Trophoblast cell (in vitro differentiated cells and primary cell): Measurements from ENCODE around the gene NEU4.
"Not testable (repeated sequence)": the region's sequence is repeated elsewhere in the genome, so short reads cannot be mapped to it uniquely, and the experiment has no call there.

ENCODE experiments used
- DNase-seq, 2 donors: peaks; one replicate each; pipeline ENCODE4 v3.0.0-alpha.2; 2016
- H2AFZ ChIP-seq: 2 replicates; pipeline ENCODE4 v1.6.1; 2013; ENCODE audit warnings: low read length, moderate library complexity, mild to moderate bottlenecking; ENCODE audit not compliant: insufficient read depth, poor library complexity
- H2AK5ac ChIP-seq: 2 replicates; pipeline ENCODE4 v1.6.1; 2013; ENCODE audit warnings: mild to moderate bottlenecking, low read length
- H2BK120ac ChIP-seq: 2 replicates; pipeline ENCODE4 v1.6.1; 2013; ENCODE audit warnings: low read length, mild to moderate bottlenecking, moderate library complexity; ENCODE audit not compliant: insufficient read depth, poor library complexity
- H2BK12ac ChIP-seq: 2 replicates; pipeline ENCODE4 v1.6.1; 2013; ENCODE audit warnings: mild to moderate bottlenecking, low read length, moderate library complexity
- H2BK5ac ChIP-seq: 2 replicates; pipeline ENCODE4 v1.6.1; 2013; ENCODE audit warnings: low read length, low read depth, moderate library complexity, mild to moderate bottlenecking; ENCODE audit not compliant: poor library complexity
- H3K14ac ChIP-seq: 2 replicates; pipeline ENCODE4 v1.6.1; 2013; ENCODE audit warnings: mild to moderate bottlenecking, low read length
- H3K18ac ChIP-seq: 2 replicates; pipeline ENCODE4 v1.6.1; 2013; ENCODE audit warnings: mild to moderate bottlenecking, low read length
- H3K23ac ChIP-seq: 2 replicates; pipeline ENCODE4 v1.6.1; 2013; ENCODE audit warnings: low read length
- H3K27ac ChIP-seq: 2 replicates; pipeline ENCODE4 v1.5.1; 2013; ENCODE audit warnings: low read depth, mild to moderate bottlenecking, inconsistent platforms, low read length, moderate library complexity
- H3K27me3 ChIP-seq: 2 replicates; pipeline ENCODE4 v1.6.1; 2013; ENCODE audit warnings: inconsistent platforms, mild to moderate bottlenecking, low read length, moderate library complexity; ENCODE audit not compliant: insufficient read depth
- H3K36me3 ChIP-seq, 2 experiments: 1 replicate in 1 of 2; 2 replicates in 1 of 2; pipeline ENCODE4 v1.6.1; 2013; ENCODE audit warnings: low read length in 2 of 2, mild to moderate bottlenecking in 2 of 2, moderate library complexity in 1 of 2; ENCODE audit not compliant: insufficient read depth in 2 of 2, control insufficient read depth in 1 of 2
- H3K4ac ChIP-seq: 2 replicates; pipeline ENCODE4 v1.6.1; 2013; ENCODE audit warnings: low read depth, mild to moderate bottlenecking, low read length, moderate library complexity
- H3K4me1 ChIP-seq, 2 experiments: 1 replicate in 1 of 2; 2 replicates in 1 of 2; pipeline ENCODE4 v1.6.1; 2013; ENCODE audit warnings: low read length in 2 of 2, mild to moderate bottlenecking in 2 of 2, moderate library complexity in 1 of 2; ENCODE audit not compliant: insufficient read depth in 2 of 2, control insufficient read depth in 1 of 2
- H3K4me2 ChIP-seq: 2 replicates; pipeline ENCODE4 v1.6.1; 2013; ENCODE audit warnings: inconsistent platforms, mild to moderate bottlenecking, low read length, moderate library complexity
- H3K4me3 ChIP-seq: 2 replicates; pipeline ENCODE4 v1.5.1; 2013; ENCODE audit warnings: mild to moderate bottlenecking, low read depth, low read length, inconsistent platforms
- H3K79me1 ChIP-seq: one replicate; pipeline ENCODE4 v1.6.1; 2013; ENCODE audit warnings: low read length
- H3K79me2 ChIP-seq: 2 replicates; pipeline ENCODE4 v1.6.1; 2013; ENCODE audit warnings: low read length, mild to moderate bottlenecking; ENCODE audit not compliant: control insufficient read depth, insufficient read depth, poor library complexity
- H3K9ac ChIP-seq: 2 replicates; pipeline ENCODE4 v1.6.1; 2013; ENCODE audit warnings: mild to moderate bottlenecking, low read length
- H3K9me3 ChIP-seq: 2 replicates; pipeline ENCODE4 v1.6.1; 2013; ENCODE audit warnings: low read depth, mild to moderate bottlenecking, control low read depth, inconsistent platforms, low read length; ENCODE audit not compliant: insufficient read depth
- H4K12ac ChIP-seq: 2 replicates; pipeline ENCODE4 v1.6.1; 2013; ENCODE audit warnings: low read depth, mild to moderate bottlenecking, low read length, moderate library complexity
- H4K8ac ChIP-seq: 2 replicates; pipeline ENCODE4 v1.6.1; 2013; ENCODE audit warnings: low read depth, mild to moderate bottlenecking, low read length, moderate library complexity
- H4K91ac ChIP-seq: one replicate; pipeline ENCODE4 v1.6.1; 2013; ENCODE audit warnings: low read depth, mild to moderate bottlenecking, low read length, moderate library complexity
- WGBS: extraction: QIAGEN DNeasy Blood & Tissue Kit; methylation state at CpG from one replicate; pipeline ENCODE4 v1.1.7; 2013; ENCODE audit warnings: missing lambda C conversion rate; ENCODE audit not compliant: insufficient read length, insufficient coverage; ENCODE audit errors: extremely low coverage; 5-methylcytosine and 5-hydroxymethylcytosine counted together

The NEU4 gene

DNA sequence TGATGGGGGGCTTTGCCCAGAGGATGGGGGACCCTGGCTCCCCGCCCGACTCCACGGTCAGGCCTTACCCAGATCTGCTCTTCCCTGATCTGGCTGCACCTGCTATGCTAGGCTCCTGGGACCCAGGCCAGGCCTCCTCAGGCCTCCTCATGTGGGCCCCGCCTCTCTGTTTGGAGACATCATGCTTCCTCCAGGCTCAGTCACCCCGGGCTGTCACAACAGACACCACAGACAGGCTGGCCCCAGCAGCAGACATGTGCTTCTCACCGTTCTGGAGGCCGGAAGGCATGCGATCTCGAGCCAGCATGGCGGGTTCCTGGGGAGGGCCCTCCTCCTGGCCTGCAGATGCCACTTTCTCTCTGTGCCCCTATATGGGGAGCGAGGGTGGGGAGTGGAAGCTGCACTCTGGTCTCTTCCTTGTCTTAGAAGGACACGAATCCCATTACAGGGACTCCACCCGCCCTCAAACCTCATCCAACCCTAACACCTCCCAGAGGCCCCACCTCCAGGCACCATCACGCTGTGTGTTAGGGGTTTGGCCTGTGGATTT lies 10.8 kb upstream of the NEU4 start:
- no peaks in the 10 kb centered on the region for H3K79me2 ChIP-seq
- H3K14ac ChIP-seq, result no peak overlapping the region
- no peak overlapping the region for H3K4me2 ChIP-seq
- H2AFZ ChIP-seq, result no peak overlapping the region
- H4K8ac ChIP-seq, result no peak overlapping the region
- no peak overlapping the region for H2BK120ac ChIP-seq
- no peak overlapping the region for H3K18ac ChIP-seq
- no peaks in the 10 kb centered on the region for H3K27me3 ChIP-seq
- H3K4ac ChIP-seq, result no peak overlapping the region
- DNase-seq, result no peak
- H3K4me3 ChIP-seq, result no peak overlapping the region
- no peak overlapping the region for H3K27ac ChIP-seq
- H3K23ac ChIP-seq, result no peak overlapping the region
- no peaks in the 10 kb centered on the region for H3K36me3 ChIP-seq
- H2AK5ac ChIP-seq, result no peak overlapping the region
- H3K4me1 ChIP-seq, result peaks cover 0 to 2% of the 10 kb centered on the region in 2 experiments
- H4K12ac ChIP-seq, result no peak overlapping the region
- H3K79me1 ChIP-seq, result no peaks in the 10 kb centered on the region
- H3K9me3 ChIP-seq, result peaks cover 6% of the 10 kb centered on the region
- no peak overlapping the region for H2BK5ac ChIP-seq
- no peak overlapping the region for H2BK12ac ChIP-seq
- no CpG with 5 or more reads among the region's 14 CpGs for WGBS
- H3K9ac ChIP-seq, result no peak overlapping the region
- H4K91ac ChIP-seq, result no peak overlapping the region

DNA sequence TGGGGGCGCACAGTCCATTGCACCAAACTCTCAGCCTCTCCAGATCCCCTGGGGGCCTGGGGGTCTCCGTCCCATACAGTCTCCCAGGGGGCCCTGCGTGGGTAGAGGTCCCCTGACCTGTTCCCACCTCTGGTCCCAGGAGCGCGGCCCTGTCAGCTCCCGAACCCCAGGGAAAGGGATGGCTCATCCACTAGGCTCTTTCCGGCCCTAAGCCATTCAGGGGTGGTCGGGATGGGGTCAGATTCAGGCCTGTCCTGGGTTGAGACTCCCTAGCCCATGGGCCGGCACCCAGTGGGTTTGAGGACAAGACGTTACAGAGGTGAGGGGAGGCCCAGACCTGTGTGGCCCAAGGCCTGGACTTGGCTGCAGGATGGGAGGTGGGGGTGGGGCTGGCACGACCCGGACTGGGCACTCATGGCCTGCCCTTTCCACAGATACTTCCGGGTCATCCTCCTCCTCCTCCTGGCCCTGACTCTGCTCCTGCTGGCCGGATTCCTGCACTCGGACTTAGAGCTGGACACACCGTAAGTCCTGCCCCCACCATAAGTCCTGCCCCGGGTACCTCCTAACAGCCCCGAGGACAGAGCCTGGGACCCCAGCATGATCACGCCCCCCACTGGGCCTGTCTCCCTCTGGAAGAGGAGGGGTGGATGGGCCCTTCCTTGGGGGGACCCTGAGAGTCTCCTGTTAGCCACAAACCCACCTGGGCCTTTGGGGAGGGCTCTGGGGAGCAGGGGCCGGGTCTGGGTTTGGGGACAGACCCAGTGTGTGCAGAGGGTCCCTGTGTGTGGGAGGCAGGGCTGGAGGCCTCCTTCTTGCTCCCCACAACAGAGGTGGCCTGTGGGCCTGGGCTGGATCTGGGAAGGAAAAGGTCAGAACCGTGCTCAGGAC lies 10.1 kb upstream of the NEU4 start:
- H3K4me3 ChIP-seq, result no peak overlapping the region

DNA sequence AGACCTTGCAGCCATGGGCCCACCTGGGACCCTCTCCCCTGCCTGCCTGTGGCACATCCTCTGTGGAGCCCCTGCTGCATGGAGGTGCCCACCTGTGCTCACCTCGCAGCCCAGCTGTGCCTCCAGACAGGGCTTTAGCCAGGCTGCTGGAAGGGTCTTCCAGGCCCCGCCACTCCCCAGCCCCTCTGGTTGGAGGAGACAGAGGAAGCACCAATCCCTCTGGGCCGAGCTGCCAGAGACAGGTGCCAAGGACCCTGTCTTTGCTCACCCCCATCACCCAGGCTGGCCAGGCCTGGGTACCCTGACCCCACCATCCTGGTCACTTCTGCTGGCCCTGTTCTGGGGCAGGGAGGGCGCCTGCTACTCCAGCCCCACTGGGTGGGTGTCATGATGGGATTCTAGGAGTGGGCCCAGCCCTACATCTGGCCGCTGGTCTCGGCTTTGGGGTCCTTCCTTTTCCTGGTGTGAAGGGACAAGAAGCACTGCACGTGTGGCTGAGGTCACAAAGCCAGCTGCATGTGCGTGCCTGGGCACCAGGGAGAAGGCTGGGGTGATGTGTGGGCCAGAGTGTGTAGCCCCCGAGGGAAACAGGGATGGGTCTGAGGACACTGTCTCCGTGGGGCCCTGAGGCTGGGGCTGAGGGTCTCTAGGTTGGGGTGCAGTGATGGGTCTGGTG lies 9.3 kb upstream of the NEU4 start:
- H3K79me2 ChIP-seq, result no peaks in the 10 kb centered on the region
- no peak overlapping the region for H2BK5ac ChIP-seq
- H4K8ac ChIP-seq, result no peak overlapping the region
- H4K91ac ChIP-seq, result no peak overlapping the region
- peaks cover under 1 to 3% of the 10 kb centered on the region in 2 experiments for H3K4me1 ChIP-seq
- H3K27me3 ChIP-seq, result no peaks in the 10 kb centered on the region
- no peaks in the 10 kb centered on the region for H3K36me3 ChIP-seq
- no peak overlapping the region for H3K14ac ChIP-seq
- H3K27ac ChIP-seq, result no peak overlapping the region
- no peak for DNase-seq
- H2BK120ac ChIP-seq, result no peak overlapping the region
- H3K18ac ChIP-seq, result no peak overlapping the region
- no peak overlapping the region for H3K4me3 ChIP-seq
- no peak overlapping the region for H3K9ac ChIP-seq
- H3K4me2 ChIP-seq, result no peak overlapping the region
- H3K23ac ChIP-seq, result no peak overlapping the region
- no peak overlapping the region for H2BK12ac ChIP-seq
- peaks cover 2% of the 10 kb centered on the region for H3K79me1 ChIP-seq
- H3K4ac ChIP-seq, result no peak overlapping the region
- no CpG with 5 or more reads among the region's 10 CpGs for WGBS
- H2AFZ ChIP-seq, result no peak overlapping the region
- H3K9me3 ChIP-seq, result peaks cover 10% of the 10 kb centered on the region
- H4K12ac ChIP-seq, result no peak overlapping the region
- no peak overlapping the region for H2AK5ac ChIP-seq

More for the DNA sequence above, 10.1 kb upstream of the NEU4 start:
- Histone ChIP-seq H3K9me3 (peaks cover 7% of the 10 kb centered on the region), H4K91ac (no peak overlapping the region), H2BK12ac (no peak overlapping the region), H3K18ac (no peak overlapping the region), H3K36me3 (no peaks in the 10 kb centered on the region), H3K79me1 (no peaks in the 10 kb centered on the region), H3K27ac (no peak overlapping the region), H3K4me2 (no peak overlapping the region), H2BK120ac (no peak overlapping the region), H4K12ac (no peak overlapping the region), H3K79me2 (no peaks in the 10 kb centered on the region), H2AFZ (no peak overlapping the region), H3K9ac (no peak overlapping the region), H3K27me3 (no peaks in the 10 kb centered on the region), H2BK5ac (no peak overlapping the region), H3K4ac (no peak overlapping the region), H4K8ac (no peak overlapping the region), H3K4me1 (peaks cover 0 to 2% of the 10 kb centered on the region in 2 experiments), H2AK5ac (no peak overlapping the region), H3K14ac (no peak overlapping the region), H3K23ac (no peak overlapping the region)
- no CpG with 5 or more reads among the region's 21 CpGs for WGBS
- no peak for DNase-seq

DNA sequence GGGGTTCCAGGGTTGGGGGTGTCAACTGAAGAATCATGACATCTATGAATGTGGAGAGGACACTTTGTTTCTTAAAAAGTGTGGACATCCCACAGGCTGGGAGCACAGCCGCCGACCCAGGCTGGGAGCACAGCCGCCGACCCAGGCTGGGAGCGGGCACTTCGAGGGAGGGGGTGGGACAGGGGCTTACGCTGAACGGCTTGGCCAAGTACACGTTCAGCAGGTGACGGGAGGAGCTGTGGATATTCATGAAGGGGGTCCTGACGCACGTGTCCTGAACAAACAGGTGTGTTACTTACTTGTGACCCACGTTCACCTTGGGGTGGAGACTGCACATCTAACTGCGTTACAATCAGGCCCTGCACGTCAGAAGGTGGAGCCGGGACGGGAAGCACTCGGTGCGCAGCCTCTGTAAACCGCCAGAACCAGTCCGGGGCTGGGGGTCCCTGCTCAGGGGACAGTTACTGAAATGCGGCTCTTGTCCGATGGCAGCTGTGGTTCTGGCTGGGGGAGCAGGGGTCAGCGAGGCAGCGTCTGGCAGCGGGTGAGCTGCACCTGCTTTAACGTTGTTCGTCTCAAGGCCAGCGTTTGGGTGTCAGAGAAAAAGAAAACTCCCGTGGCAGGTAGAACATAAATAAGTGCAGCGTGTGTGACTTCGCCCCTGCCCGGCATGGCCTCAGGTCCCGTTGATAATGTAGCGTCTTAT lies 8.6 kb upstream of the NEU4 start:
- H2BK120ac ChIP-seq, H2BK12ac ChIP-seq, H3K36me3 ChIP-seq, H3K4me2 ChIP-seq, H3K4me3 ChIP-seq, H4K8ac ChIP-seq, H3K27me3 ChIP-seq, H3K79me2 ChIP-seq, H3K9me3 ChIP-seq, H3K27ac ChIP-seq, H2AK5ac ChIP-seq, H3K4me1 ChIP-seq, H3K4ac ChIP-seq, H2AFZ ChIP-seq, H3K18ac ChIP-seq, H4K12ac ChIP-seq, H3K14ac ChIP-seq, H4K91ac ChIP-seq, H3K23ac ChIP-seq, H3K9ac ChIP-seq, DNase-seq, H3K79me1 ChIP-seq, H2BK5ac ChIP-seq: not testable (repeated sequence)
- no CpG with 5 or more reads among the region's 35 CpGs for WGBS
